Measurements from ENCODE around the gene RABAC1.
"Not testable (repeated sequence)": the region's sequence is repeated elsewhere in the genome, so short reads cannot be mapped to it uniquely, and the experiment has no call there.

The RABAC1 gene

DNA sequence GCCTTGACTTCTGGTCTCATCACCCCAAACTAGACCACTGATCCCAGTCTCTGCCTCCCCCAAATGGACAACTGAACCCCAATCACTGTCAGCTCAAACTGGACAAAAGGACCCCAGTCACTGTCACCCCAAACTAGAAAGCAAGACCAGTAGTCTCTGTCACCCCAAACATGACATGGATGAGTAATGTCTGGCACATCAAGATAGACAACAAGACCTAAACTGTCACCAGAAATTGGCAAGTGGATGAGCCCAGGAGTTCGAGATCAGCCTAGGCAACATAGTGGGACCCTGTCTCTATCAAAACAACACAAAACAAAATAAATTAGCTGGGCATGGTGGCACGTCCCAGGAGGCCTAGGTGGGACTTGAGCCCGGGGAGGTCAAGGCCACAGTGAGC, 12.0 kb downstream of the RABAC1 start:
- DNase-seq (ENCODE audit: low read depth in 2 of 2, low spot score in 1 of 2) = no peak

DNA sequence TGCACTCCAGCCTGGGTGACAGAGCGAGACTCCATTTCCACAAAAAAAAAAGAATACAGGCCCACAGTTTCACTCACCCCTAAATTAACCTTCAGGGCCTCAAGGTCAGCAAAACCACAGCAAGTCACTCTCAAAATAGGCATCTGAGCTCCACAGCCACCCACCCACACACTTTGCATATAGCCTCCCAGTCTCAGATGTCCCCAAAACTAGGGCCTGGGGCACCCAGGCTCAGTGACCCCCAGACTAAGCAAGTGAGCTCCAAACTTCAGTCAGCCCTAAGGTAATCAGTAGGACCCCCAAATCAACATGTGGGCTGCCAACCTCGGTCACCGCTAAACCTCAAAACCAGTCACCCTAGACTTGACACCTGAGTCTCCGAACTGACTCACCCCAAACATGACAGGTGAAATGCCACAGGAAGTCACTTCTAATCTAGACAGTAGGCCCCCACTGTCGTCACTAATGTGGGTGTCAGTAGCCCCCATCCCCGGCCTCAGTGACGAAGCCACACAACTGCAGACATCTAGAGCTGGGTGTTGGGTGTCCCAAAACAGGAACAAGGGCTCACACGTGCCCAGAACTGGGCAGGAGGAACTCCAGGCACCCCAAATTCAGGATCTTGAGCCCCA, 13.9 kb downstream of the RABAC1 start:
- DNase-seq (ENCODE audit: low read depth in 2 of 2, low spot score in 1 of 2) = peak; percentile 80 to 88

DNA sequence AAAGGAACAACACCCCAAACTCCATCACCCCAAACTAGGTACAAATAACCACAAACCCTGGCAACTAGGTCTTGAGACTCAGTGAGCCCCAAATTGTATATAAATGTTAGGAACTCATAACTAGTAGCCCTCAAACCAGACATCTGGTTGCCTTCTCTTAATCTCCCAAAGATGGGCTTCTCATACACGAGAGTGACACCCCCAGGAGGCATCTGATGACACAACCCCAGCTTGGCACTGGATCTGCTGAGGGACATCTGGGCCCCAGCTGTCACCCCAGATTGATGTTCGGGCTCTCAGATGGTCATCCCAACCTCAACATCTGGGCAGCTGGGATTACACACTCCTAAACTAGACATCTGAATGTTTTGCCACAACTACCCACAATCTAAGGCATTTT, 14.8 kb downstream of the RABAC1 start:
- no peak for DNase-seq (ENCODE audit: low read depth in 2 of 2, low spot score in 1 of 2)

DNA sequence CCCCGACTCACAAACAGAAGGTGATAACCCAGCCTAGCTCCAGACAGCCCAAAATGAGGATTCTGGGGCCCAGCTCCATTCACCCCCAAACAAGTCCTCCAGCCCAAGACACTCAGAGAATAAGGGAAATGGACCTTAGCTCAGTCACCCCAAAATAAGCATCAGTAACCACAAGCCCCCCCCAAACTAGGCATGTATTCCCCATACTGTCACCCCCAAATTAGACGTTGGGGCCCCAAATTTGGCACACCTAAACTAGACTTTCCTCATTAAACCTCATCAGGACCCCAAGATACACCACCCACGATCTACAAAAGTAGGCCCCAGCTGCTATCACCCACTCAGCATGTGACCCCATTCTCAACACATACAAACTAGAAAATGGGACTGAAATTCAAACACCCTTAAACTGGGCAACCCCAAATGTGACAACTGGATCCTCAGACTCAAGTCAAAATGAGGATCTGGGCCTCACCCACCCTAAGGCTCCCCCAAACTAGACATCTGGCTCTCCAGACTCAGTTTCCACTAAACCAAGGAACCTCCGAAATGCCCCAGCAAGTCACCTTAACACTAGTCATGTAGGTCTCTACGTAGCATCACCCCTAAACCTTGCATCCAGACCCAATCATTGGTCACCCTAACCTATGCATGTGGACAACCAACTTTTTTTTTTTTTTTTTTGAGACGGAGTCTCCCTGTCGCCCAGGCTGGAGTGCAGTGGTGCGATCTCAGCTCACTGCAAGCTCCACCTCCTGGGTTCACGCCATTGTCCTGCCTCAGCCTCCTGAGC, 17.5 kb downstream of the RABAC1 start:
- no peak for DNase-seq (ENCODE audit: low read depth in 2 of 2, low spot score in 1 of 2)

DNA sequence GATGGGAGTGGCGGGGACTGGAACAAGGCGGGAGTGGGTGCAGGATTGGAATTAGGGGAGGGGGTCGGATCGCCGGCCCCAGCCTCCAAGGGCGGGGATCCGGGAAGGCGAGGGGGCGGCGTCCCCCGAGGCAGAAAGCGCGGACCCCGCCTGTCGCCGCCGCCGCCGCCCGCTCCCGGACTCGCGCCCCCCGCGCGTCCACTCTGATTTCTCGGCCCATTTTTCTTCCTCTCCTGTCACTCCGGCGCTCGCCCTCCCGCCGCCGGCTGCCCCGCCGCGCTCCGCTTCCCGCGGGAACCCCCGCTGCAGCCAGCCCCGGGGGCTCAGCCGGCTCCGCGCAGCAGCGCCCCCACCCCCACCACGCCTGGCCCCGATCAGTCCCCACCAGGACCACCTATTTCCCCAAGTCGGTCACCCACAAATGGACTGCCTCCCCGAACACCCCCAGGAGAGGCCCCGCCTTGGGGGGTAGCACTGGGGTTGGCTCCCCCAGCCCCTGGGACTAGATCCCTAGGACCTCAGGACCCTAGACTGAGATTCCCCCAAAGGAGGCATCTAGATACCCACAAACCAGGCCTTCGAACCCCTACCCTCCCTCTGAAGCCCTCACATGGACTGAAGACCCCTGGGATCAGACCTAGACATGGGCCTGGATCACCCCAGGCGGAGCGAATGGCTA, 18.3 kb downstream of the RABAC1 start:
- no peak for DNase-seq (ENCODE audit: low read depth in 2 of 2, low spot score in 1 of 2)

DNA sequence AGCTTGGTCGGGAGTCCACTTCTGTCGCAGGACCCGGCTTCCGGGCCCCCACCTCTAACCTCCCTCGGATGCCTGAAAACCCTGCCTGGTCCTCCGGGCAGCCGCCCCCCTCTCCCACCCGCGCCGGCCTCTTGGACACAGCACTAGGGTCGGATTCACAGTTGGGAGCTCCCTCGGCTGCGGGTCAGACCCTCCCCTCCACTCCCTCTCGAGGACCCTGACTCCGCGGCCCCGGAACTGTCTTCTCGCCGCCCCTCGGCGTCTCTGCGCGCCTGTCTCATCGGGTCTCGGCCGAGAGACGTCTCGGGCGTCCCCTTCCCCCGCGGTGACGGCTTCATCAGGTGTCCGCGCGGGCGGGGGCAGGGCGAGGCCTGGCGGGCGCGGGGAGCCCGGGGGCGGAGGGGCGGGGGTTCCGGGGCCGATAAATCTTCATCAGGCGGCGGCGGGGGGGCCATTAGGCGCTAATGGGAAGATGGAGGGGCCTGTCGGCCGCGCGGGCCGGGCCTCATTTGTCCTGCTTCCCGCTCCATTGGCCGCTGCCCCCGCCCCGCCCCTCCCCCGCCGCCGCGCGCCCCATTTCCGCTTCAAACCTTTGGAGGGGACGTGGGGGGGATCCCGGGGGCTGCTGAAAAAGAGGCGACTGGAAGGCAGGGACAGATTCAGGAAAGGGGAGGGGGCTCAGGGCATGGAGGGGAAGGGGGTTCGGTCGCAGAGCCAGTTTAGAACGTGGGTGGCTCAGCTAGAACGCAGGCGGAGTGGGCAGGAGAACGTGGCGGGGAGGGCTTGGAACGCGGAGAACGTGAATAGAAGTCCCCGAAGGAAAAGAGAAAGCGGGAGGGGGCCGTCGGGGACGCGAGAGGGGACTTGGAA, 19.0 kb downstream of the RABAC1 start:
- peak in 1 of 2 donors; percentile 63 for DNase-seq (ENCODE audit: low read depth in 2 of 2, low spot score in 1 of 2)

DNA sequence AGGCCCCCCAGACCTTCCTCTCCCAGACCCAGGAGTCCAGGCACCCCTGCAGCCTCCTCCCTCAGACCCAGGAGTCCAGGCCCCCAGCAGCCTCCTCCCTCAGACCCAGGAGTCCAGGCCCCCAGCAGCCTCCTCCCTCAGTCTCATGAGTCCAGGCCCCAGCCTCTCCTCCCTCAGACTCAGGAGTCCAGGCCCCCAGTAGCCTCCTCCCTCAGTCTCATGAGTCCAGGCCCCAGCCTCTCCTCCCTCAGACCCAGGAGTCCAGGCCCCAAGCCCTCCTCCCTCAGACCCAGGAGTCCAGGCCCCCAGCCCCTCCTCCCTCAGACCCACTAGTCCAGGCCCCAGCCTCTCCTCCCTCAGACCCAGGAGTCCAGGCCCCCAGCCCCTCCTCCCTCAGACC, 19.9 kb downstream of the RABAC1 start:
- DNase-seq (ENCODE audit: low read depth in 2 of 2, low spot score in 1 of 2) = not testable (repeated sequence)

DNA sequence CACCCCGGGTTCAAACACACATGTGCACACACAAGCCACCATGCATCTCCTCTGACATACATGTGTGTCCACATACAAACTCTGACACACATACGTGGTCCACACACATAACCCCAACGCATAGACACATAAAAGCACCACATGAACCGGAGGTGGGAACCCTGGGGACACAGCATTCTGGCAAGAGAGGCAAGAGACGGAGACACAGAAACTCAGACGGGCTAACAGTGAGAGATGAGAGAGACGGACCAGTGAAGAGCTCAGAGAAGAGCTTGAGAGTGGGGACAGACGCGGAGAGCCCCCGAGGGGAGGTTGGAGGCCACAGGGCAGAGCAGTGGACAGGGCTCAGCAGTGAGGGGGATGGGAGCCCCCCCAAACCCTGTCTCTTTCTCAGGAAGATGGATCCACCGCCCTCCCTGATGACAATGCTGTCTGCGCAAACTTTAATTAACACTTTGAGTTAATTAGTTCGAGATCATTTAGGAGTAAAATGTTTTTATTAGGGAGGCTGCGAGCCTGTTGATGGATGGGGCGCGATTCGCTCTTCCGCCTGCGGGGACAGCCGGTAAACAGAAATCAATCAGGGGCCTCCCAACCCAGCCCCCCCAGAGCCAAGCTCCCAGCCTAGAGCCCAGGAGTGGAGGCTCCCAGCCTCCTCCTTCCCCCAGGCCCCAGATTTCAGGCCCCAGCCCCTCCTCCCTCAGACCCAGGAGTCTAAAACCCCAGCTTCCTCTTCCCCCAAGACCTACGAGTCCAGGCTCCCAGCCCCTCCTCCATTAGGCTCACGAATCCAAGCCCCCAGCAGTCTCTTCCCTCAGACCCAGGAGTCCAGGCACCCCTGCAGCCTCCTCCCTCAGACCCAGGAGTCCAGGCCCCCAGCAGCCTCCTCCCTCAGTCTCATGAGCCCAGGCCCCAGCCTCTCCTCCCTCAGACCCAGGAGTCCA, 21.3 kb downstream of the RABAC1 start:
- DNase-seq (ENCODE audit: low read depth in 2 of 2, low spot score in 1 of 2) = no peak

DNA sequence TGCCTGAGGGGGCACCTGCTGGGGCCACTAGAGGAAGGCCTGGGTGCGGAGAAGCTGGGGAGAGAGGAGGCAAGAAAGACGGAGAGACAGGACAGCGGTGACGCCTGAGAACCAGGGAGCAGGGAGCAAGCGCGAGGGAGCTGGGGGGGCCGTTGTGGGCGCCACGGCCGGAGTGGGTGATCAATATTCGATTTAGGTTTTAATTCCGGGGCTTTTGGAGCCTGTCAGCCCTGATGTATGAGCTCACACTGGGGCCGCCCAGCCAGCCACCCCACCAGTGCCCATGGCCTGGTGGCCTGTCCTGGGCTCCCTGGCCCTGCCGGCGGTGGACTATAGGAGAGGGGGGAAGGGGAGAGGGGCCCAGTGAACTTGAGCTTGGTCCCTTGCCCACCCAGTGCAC, 22.2 kb downstream of the RABAC1 start:
- DNase-seq (ENCODE audit: low read depth in 2 of 2, low spot score in 1 of 2) = no peak

DNA sequence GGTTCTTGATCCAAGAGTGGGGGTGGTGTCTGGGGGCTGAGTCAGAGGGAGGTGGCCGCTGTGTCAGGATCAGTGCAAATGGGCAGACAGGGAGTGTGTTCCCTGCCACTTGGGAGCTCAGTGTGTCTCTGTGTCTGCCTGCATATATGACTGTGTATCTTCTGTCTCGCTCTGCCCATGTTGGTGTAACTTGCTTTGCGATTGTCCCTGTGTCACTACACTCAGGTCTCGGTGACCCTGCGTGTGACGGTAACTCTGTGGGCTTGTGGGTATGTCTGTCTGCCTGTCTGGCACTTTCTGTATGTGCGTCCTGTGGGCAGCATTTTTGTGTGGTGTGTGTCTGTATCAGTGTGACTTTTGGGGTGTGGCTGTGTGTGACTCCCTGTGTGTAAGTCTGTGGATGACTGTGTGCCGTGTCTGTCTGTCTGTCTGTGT, 22.7 kb downstream of the RABAC1 start:
- DNase-seq (ENCODE audit: low read depth in 2 of 2, low spot score in 1 of 2) = peak in 1 of 2 donors; percentile 51

DNA sequence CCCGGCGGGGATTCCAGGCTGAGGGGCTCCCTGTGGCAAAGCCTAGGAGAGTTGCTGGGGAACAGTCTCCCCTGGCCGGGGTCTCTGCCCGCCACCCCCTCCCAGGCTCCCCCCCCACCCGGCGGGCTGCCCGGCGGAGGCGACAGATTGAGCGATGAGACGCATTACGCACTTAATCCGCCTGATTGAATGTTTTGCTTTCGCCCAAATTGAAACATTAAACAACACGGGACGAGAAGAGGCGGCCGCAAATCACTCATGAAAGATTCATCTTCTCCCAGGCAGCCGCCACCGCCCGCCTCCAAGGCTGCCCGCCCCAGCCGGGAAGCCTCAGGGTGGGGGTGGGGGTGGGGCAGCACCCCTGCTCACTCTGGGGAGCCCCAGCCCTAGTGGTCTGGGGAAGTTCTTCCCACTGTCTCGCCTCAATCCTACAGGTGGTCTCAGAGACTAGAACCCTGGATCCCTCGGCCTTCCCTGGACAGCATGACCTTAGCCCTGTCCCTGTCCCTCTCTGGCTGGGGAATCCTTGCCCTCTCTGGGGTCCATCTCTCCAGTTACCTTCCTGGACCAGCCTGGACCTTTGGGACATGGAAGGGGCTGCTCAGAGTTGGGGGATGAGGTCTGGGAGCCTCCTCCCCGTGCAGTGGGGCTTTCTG, 23.2 kb downstream of the RABAC1 start:
- no peak for DNase-seq (ENCODE audit: low read depth in 2 of 2, low spot score in 1 of 2)

DNA sequence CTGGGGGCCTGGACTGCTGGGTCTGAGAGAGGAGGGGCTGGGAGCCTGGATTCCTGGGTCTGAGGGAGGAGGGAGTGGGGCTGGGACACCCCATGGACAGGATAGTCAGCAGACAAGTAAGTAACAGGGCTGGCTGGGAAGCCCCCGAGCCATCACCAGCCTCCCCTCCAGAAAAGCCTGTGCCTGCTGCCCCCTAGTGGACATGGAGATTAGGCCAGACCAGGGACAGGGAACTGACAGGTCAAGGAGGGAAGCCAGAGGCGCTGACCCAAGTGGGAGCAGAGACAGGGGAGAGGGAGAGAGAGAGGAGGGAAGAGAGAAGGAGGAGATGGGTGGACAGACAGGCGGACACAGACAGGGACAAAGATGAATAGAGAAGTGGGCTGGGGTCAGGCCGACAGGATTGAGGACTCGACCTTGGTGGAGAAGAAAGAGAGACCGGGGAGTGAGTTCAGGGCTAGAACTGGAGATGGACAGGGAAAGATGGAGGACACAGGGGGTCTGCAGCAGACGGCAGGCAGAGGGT, 24.2 kb downstream of the RABAC1 start:
- DNase-seq (ENCODE audit: low read depth in 2 of 2, low spot score in 1 of 2) = peak; percentile 55 to 69

DNA sequence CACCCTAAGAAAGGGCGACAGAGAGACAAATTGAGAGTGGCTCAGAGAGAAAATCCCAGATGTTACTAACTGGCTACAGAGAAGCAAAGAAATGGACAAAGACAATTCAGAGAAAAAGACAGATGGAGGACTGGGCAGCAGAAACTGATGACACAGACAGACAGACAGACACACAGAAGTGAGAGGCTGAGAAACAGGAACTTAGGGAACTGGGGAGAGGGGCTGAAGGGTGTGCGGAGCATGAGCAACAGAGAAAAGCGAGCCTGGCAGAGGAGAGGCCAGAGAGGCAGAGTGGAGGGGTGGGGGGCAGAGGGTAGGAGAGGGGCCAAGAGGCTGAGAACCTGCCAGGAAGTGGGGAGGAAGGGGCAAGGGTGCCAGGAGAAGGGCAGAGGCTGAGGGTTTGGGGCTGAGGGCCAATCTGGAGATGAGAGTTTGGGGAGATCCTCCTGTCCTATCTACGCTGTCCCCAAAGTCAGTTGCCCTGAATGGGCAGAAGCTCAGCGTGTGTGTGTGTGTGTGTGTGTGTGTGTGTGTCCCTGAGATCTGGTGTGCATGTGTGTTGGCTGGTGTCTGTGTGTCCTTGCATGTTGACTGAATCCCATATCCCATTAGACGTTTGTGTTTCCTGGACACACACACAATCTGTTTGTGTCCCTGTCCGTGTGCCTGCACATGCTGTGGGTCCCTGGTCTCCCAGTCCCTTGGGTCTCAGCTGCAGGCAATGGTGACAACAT, 25.3 kb downstream of the RABAC1 start:
- DNase-seq (ENCODE audit: low read depth in 2 of 2, low spot score in 1 of 2) = no peak

DNA sequence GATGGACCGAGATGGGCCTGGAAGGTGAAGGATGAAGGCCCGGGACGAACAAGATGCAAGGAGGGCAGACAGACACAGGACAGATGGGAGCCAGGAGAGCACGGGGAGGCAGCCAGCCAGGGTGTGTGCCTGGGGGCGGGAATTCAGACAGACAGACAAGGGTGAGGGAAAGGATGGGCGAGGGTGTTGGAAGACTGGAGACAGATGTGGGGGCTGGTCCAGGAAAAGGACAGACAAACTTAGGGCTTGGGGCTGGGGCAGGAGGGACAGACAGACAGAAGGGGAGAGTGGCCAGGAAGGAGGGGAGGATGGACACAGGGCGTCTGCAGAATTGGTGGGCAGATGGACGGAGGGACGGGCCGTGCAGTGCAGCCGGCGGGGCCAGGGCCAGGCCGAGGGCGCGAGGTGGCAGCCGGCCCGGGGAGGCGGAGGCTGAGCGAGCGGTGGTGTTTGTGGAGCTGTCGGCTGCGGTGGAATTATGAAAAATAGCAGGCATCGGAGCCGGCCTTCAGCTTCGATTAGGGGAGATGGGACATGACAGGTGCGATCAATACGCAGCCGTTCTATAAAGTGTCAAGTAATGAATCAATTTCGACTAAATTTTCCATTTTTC, 26.3 kb downstream of the RABAC1 start:
- no peak for DNase-seq (ENCODE audit: low read depth in 2 of 2, low spot score in 1 of 2)

DNA sequence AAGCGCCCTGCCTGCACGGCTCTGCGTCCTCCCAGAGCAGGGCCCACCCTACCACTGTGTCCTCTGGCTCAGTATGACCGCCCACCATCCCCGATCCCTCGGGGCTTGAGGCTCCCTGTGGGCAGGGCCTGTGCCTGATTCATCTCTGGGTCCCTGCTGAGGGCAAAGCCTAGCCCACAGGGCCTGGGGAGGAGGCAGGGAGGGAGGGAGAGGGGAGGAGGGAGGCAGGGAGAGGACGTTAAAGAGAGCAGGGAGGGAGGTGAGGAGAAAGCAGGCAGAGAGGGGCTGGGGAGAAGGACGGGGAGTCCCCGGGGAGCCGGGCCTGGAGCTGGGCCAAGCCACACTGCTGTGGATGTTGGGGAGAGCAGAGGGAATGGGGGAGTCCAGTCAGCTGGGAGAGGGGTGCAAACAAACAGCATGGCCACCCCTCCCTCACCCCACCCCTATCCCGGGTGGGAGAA, 26.8 kb downstream of the RABAC1 start:
- no peak for DNase-seq (ENCODE audit: low read depth in 2 of 2, low spot score in 1 of 2)

DNA sequence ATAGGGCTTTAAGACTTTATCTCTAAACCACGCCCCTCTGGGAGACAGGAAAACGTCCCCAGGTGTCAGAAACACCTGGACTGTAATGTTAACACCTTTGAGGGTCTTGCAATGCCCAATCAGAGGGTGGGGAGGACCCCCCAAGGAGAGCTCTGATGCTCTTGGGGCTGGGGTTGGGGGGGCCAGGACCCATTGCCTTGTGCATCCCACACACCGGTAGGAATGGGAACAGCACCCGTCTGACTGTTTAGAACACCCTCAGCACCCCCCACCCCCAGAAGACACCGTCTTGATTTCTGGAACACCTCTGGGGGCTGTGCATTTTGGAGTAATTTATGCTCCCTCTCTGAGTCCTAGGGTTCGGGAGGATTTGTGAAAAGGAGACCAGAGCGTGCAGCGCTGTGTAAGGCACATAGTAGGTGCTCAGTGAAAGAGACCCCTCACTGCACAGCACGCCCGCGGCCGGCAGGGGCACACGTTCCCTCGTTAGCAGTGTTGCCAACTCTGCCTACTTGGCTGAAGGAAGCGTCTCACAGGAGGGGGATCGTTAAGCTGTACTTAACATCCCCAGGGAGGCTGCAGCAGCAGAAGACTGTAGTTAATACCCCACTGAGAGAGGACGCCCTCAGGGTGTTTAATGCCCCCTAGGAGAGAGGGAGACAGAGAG, 28.1 kb downstream of the RABAC1 start:
- DNase-seq (ENCODE audit: low read depth in 2 of 2, low spot score in 1 of 2) = no peak

DNA sequence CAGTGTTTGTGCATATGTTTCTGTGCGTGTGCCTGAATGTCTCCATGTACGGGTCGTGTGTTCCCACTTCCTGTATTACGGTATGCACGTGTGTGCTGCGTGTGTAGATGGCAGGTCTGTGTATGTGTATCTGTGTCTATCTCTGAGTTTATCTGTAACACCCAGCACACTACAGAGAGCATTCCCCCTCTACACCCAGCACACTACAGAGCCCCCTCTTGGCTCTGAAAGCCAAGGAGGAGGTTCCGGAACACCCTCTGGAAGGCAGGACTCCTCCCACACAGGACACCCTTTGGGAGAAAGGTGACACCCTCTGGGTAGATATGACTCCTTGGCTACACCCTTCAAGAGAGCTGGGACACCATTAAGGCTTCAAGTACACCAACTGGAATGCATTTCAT, 28.8 kb downstream of the RABAC1 start:
- DNase-seq (ENCODE audit: low read depth in 2 of 2, low spot score in 1 of 2) = no peak
